Right atrium auricular region (tissue), 2 donors: ENCODE data around the gene ZNF532. TPM values are rescaled to one million over a fixed set of nuclear protein-coding genes. Genes with fewer than 3 reads are reported as not detected.
A peak's percentile ranks its signal among the peaks of the same experiment; 100 is the strongest.

ENCODE experiments used
- DNase-seq: peaks from one replicate; pipeline ENCODE4 v3.0.0-alpha.2; 2019; ENCODE audit warnings: low spot score
- H3K27ac ChIP-seq, 2 donors: fragments of 200-600 bp; sonication (generic); 1 replicate in 1 of 2; 2 replicates in 1 of 2; pipeline ENCODE4 v1.5.1; 2016 to 2019
- H3K27me3 ChIP-seq, 2 donors: fragments of 200-600 bp; sonication (generic); one replicate each; pipeline versions ENCODE4 v1.5.1 to v1.6.0; 2017 to 2019
- H3K36me3 ChIP-seq: fragments of 200-600 bp; sonication (generic); one replicate; pipeline ENCODE4 v1.5.1; 2016
- H3K4me1 ChIP-seq, 2 donors: fragments of 200-600 bp; sonication (generic); one replicate each; pipeline versions ENCODE4 v1.5.1 to v1.6.0; 2017 to 2019
- H3K4me3 ChIP-seq, 2 donors: fragments of 200-600 bp; sonication (generic); 1 replicate in 1 of 2; 2 replicates in 1 of 2; pipeline ENCODE4 v1.5.1; 2017 to 2019; ENCODE audit warnings: mild to moderate bottlenecking in 1 of 2, moderate library complexity in 1 of 2
- H3K9me3 ChIP-seq, 2 donors: fragments of 200-600 bp; sonication (generic); one replicate each; pipeline ENCODE4 v1.5.1; 2019
- total RNA-seq, 2 donors: library from RNA; depleted of rRNA; stranded (reverse); fragments of >200 nt; gene quantifications; one replicate each; pipeline ENCODE4 v1.1.0, GENCODE V29; 2016
- TF ChIP-seq, protein P1 (sequence below), 2 donors: fragments of 200-600 bp; sonication (generic); IDR thresholded peaks; one replicate each; pipeline ENCODE4 v1.5.1; 2019; ENCODE audit warnings: antibody characterized with exemption in 2 of 2

ZNF532 gene
- total RNA-seq, 2 donors from 2014 or later = 53.1 to 59.5 TPM

GRCh38 chr18:58983260-58984155, 118.8 kb downstream of the ZNF532 start:
- H3K4me1 ChIP-seq = peaks cover 0 to 5% of the 10 kb centered on the region in 2 donors
- no peak for DNase-seq
- H3K27ac ChIP-seq = peak overlapping the region; percentile 23 to 25

DNA sequence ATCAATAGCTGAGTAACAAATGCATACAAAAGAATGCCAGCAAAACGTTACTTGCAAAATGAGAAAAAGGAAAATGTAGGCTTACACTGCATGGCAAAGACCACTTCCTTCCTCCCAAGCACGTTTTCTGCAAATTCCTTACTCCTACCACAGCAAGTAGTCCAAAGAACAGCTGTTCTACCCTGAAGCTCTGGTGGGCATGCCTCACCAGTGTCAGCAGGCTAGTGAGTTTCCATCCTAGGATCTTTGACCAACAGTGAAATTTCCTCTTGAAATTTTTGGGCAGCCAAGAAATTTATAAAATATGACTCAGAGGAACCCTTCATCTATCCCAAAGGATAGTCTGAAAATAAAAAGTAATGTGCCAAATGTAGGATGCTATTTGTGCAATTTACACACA, 123.9 kb downstream of the ZNF532 start:
- Histone ChIP-seq H3K4me1 (peaks cover 0 to 37% of the 10 kb centered on the region in 2 donors), H3K27ac (no peak overlapping the region), H3K27me3 (no peaks in the 10 kb centered on the region), H3K9me3 (no peaks in the 10 kb centered on the region), H3K4me3 (no peak overlapping the region), H3K36me3 (no peaks in the 10 kb centered on the region)
- TF ChIP-seq, protein P1, sequence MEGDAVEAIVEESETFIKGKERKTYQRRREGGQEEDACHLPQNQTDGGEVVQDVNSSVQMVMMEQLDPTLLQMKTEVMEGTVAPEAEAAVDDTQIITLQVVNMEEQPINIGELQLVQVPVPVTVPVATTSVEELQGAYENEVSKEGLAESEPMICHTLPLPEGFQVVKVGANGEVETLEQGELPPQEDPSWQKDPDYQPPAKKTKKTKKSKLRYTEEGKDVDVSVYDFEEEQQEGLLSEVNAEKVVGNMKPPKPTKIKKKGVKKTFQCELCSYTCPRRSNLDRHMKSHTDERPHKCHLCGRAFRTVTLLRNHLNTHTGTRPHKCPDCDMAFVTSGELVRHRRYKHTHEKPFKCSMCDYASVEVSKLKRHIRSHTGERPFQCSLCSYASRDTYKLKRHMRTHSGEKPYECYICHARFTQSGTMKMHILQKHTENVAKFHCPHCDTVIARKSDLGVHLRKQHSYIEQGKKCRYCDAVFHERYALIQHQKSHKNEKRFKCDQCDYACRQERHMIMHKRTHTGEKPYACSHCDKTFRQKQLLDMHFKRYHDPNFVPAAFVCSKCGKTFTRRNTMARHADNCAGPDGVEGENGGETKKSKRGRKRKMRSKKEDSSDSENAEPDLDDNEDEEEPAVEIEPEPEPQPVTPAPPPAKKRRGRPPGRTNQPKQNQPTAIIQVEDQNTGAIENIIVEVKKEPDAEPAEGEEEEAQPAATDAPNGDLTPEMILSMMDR (IDR thresholded peaks at IDR 0.05) = no peak
- no peak for DNase-seq

More at GRCh38 chr18:58983260-58984155, 118.8 kb downstream of the ZNF532 start:
- H3K36me3 ChIP-seq = peaks cover 42% of the 10 kb centered on the region
- H3K9me3 ChIP-seq = no peaks in the 10 kb centered on the region
- TF ChIP-seq, protein P1 (IDR thresholded peaks at IDR 0.05) = no peak
- H3K27me3 ChIP-seq = no peaks in the 10 kb centered on the region
- no peak overlapping the region for H3K4me3 ChIP-seq

- Histone ChIP-seq H3K27ac (no peak overlapping the region), H3K4me3 (no peak overlapping the region), H3K36me3 (no peaks in the 10 kb centered on the region), H3K4me1 (peaks cover 0 to 40% of the 10 kb centered on the region in 2 donors), H3K9me3 (no peaks in the 10 kb centered on the region), H3K27me3 (no peaks in the 10 kb centered on the region)
- TF ChIP-seq, protein P1 (IDR thresholded peaks at IDR 0.05) = no peak
- no peak for DNase-seq
Observed at GRCh38 chr18:58989184-58989759, 124.6 kb downstream of the ZNF532 start.

DNA sequence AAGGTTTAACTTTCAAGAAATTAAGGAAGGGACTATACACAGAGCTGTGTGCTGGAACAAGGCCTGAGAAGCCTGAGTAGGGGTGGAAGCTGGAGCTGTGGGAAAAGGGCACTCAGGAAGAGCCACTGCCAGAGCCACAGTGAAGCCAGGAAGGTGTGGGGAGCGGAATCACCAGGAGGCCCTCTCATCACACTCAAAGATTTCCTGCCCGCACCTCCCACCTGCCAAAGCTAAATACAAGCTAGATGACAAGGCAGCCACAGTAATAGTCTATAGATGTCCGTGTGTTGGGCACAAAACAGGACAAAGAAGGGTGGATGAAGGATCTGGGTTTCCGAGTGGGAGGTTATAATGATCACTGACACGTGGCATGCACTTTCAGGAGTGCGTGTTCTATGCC, 126.0 kb downstream of the ZNF532 start:
- DNase-seq = no peak
- TF ChIP-seq, protein P1 (IDR thresholded peaks at IDR 0.05) = no peak
- Histone ChIP-seq H3K27ac (peak overlapping the region; percentile 78 to 90), H3K9me3 (no peaks in the 10 kb centered on the region), H3K27me3 (no peaks in the 10 kb centered on the region), H3K36me3 (no peaks in the 10 kb centered on the region), H3K4me3 (no peak overlapping the region), H3K4me1 (peaks cover 0 to 47% of the 10 kb centered on the region in 2 donors)

- H3K9me3 ChIP-seq = no peaks in the 10 kb centered on the region
- H3K4me3 ChIP-seq = no peak overlapping the region
- H3K36me3 ChIP-seq = no peaks in the 10 kb centered on the region
- no peaks in the 10 kb centered on the region for H3K27me3 ChIP-seq
- peak overlapping the region; percentile 78 to 90 for H3K27ac ChIP-seq
- TF ChIP-seq, protein P1 (IDR thresholded peaks at IDR 0.05) = no peak
- no peak for DNase-seq
- peaks cover 0 to 53% of the 10 kb centered on the region in 2 donors for H3K4me1 ChIP-seq
Observed at GRCh38 chr18:58991167-58991798, 126.6 kb downstream of the ZNF532 start.
